ENCODE measurements around the gene OCA2. TPM values are rescaled to one million over a fixed set of nuclear protein-coding genes. Genes with fewer than 3 reads are reported as not detected.

The OCA2 gene
- total RNA-seq, 1 experiment from 2014 or later, result not detected

DNA sequence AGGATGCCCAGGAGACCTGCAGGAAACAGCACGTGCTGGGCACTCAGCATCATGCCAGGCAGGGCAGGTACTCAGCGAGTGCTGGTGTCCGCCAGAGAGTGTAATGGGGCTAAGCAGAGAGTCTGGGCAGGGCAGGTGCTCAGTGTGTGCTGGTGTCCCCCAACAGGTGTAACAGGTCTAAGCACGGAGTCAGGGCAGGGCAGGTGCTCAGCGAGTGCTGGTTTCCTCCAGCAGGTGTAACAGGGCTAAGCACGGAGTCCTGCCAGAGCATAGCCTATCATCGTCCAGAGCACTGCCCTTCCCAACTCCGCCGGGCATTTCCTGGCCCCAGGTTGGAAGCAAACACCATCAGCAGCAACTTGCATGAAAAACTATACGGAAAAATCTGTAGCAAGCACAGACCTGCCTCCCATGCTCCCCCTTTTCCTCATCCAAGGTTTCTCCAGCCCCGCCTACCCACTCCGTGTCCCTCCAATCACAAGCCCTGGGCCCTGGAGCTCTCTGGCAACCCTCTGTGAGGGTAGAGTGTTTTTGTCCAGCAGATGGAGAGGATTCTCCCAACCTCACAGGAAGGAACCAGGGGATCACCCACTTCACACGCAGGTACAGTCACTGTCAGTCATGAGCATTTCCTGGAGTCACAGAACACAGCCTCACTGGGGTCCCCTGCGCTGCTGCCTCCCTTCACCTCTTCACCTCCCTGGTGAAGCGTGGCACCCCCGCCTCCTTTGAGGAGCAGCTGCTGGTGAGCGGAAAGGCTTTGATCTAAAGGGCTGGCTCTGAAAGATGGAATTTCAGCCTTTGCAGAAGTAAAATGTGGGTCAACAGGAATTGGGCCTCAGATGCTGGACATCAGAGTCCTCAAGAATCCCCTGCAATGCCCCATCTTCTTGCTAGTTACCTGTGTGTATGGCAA is 302.5 kb downstream of the OCA2 start:
- Mint-ChIP-seq H3K9me3 (ENCODE audit: unreplicated experiment) (peaks cover 31% of the 10 kb centered on the region), H3K27ac (ENCODE audit: low read depth, unreplicated experiment) (no peak overlapping the region), H3K36me3 (ENCODE audit: insufficient read depth, unreplicated experiment) (no peaks in the 10 kb centered on the region), H3K4me1 (ENCODE audit: insufficient read depth, unreplicated experiment) (no peaks in the 10 kb centered on the region), H3K4me3 (ENCODE audit: unreplicated experiment) (no peak overlapping the region), H3K27me3 (ENCODE audit: insufficient read depth, unreplicated experiment) (no peaks in the 10 kb centered on the region)
- TF ChIP-seq, protein P1, sequence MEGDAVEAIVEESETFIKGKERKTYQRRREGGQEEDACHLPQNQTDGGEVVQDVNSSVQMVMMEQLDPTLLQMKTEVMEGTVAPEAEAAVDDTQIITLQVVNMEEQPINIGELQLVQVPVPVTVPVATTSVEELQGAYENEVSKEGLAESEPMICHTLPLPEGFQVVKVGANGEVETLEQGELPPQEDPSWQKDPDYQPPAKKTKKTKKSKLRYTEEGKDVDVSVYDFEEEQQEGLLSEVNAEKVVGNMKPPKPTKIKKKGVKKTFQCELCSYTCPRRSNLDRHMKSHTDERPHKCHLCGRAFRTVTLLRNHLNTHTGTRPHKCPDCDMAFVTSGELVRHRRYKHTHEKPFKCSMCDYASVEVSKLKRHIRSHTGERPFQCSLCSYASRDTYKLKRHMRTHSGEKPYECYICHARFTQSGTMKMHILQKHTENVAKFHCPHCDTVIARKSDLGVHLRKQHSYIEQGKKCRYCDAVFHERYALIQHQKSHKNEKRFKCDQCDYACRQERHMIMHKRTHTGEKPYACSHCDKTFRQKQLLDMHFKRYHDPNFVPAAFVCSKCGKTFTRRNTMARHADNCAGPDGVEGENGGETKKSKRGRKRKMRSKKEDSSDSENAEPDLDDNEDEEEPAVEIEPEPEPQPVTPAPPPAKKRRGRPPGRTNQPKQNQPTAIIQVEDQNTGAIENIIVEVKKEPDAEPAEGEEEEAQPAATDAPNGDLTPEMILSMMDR (IDR thresholded peaks at IDR 0.05; ENCODE audit: unreplicated experiment), result no peak
- ChIA-PET CTCF (no interaction called here), POLR2A (no interaction called here)
- DNase-seq (ENCODE audit: unreplicated experiment), result no peak
- BruUV-seq (replicated peaks), result no TSS peak
- intact Hi-C loops (cut with micrococcal nuclease), result no loop called here

DNA sequence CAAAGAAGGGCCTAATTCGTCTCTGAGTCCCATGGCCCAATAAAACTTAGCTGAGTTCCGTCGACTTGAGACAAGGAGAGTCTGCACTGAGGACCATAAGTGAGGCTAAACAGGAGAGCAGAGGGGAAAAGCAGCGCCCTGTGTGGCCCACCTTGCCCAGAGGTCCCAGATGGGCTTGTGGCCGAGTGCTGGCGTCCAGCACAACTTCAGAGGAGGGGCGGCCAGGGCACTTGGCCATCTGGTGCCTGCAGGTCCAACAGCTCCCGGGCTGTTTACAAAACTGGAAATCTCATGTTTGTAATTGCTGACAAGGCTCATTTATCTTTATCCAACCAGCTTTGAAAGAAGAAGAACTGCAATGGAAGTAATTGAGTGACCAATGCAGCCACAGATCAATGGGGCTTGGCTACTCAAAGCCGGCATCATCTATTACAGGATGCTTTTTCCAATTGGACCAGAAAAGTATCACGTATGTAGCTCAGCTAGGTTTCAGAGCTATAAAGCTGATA is 306.3 kb downstream of the OCA2 start:
- ChIA-PET CTCF (no interaction called here), POLR2A (no interaction called here)
- TF ChIP-seq, protein P1 (IDR thresholded peaks at IDR 0.05; ENCODE audit: unreplicated experiment), result no peak
- no peak overlapping the region for H3K4me3 Mint-ChIP-seq (ENCODE audit: unreplicated experiment)
- intact Hi-C loops (cut with micrococcal nuclease), result no loop called here
- no peaks in the 10 kb centered on the region for H3K4me1 Mint-ChIP-seq (ENCODE audit: insufficient read depth, unreplicated experiment)
- no peaks in the 10 kb centered on the region for H3K36me3 Mint-ChIP-seq (ENCODE audit: insufficient read depth, unreplicated experiment)
- BruUV-seq (replicated peaks), result no TSS peak
- no peak for DNase-seq (ENCODE audit: unreplicated experiment)
- no peaks in the 10 kb centered on the region for H3K27me3 Mint-ChIP-seq (ENCODE audit: insufficient read depth, unreplicated experiment)
- no peak overlapping the region for H3K27ac Mint-ChIP-seq (ENCODE audit: low read depth, unreplicated experiment)
- H3K9me3 Mint-ChIP-seq (ENCODE audit: unreplicated experiment), result peaks cover 36% of the 10 kb centered on the region

DNA sequence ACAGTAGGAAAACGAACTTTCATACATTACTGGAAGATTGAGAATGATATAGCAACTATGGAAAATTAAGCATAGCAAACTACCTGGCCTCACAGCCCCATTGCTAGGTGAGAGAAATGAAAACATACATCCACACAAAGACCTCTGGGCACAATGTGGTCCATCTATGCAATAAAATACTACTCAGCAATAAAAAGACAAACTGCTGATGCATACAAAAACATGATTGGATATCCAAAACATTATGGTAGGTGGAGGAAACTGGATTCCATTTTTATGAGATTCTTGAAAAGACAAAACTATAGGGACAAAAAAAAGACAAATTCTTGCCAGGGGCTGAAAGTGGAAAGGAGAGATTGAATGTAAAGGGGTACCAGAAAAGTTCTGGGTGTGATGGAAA is 308.8 kb downstream of the OCA2 start:
- ChIA-PET CTCF (no interaction called here), POLR2A (no interaction called here)
- Mint-ChIP-seq H3K9me3 (ENCODE audit: unreplicated experiment) (peaks cover 22% of the 10 kb centered on the region), H3K4me3 (ENCODE audit: unreplicated experiment) (no peak overlapping the region), H3K27me3 (ENCODE audit: insufficient read depth, unreplicated experiment) (no peaks in the 10 kb centered on the region), H3K36me3 (ENCODE audit: insufficient read depth, unreplicated experiment) (no peaks in the 10 kb centered on the region), H3K27ac (ENCODE audit: low read depth, unreplicated experiment) (no peak overlapping the region), H3K4me1 (ENCODE audit: insufficient read depth, unreplicated experiment) (no peaks in the 10 kb centered on the region)
- intact Hi-C loops (cut with micrococcal nuclease), result no loop called here
- TF ChIP-seq, protein P1 (IDR thresholded peaks at IDR 0.05; ENCODE audit: unreplicated experiment), result no peak
- no TSS peak for BruUV-seq (replicated peaks)
- no peak for DNase-seq (ENCODE audit: unreplicated experiment)

DNA sequence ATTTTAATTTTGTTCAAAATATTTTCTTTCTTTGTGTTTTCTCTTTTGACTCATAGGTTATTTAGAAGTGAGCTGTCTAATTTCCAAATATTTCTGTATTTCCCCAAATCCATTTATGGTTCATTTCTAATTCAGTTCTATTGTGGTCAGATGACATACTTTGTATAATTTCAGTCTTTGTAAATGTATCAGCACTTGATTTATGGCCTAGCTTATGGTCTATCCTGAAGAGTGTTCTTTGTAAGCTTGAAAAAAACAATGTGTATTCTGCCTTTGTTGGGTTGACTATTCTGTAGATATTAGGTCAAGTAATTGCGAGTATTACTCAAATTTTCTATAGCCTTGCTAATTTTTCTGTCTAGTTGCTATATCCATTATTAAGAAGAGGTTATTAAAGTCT is 311.2 kb downstream of the OCA2 start:
- Mint-ChIP-seq H3K9me3 (ENCODE audit: unreplicated experiment) (peaks cover 28% of the 10 kb centered on the region), H3K27me3 (ENCODE audit: insufficient read depth, unreplicated experiment) (no peaks in the 10 kb centered on the region), H3K27ac (ENCODE audit: low read depth, unreplicated experiment) (no peak overlapping the region), H3K36me3 (ENCODE audit: insufficient read depth, unreplicated experiment) (no peaks in the 10 kb centered on the region), H3K4me3 (ENCODE audit: unreplicated experiment) (no peak overlapping the region), H3K4me1 (ENCODE audit: insufficient read depth, unreplicated experiment) (no peaks in the 10 kb centered on the region)
- no peak for DNase-seq (ENCODE audit: unreplicated experiment)
- TF ChIP-seq, protein P1 (IDR thresholded peaks at IDR 0.05; ENCODE audit: unreplicated experiment), result no peak
- ChIA-PET POLR2A (no interaction called here), CTCF (no interaction called here)
- intact Hi-C loops (cut with micrococcal nuclease), result no loop called here
- no TSS peak for BruUV-seq (replicated peaks)
